Keratinocyte (primary cell): ENCODE data around the gene SPTLC3.

ENCODE experiments used
- EZH2 ChIP-seq: IDR thresholded peaks from one replicate; pipeline ENCODE4 v1.6.1; 2012; ENCODE audit warnings: inconsistent platforms, mild to moderate bottlenecking, low read length, moderate library complexity
- TF ChIP-seq, protein P1 (sequence below), 3 experiments: IDR thresholded peaks in 1 of 3; conservative IDR thresholded peaks in 1 of 3; optimal IDR thresholded peaks in 1 of 3; 2 replicates in 2 of 3; 3 replicates in 1 of 3; pipeline versions ENCODE3 to v1.5.1; 2011; ENCODE audit warnings: low read length in 3 of 3, mild to moderate bottlenecking in 3 of 3, moderate library complexity in 2 of 3, control low read depth in 1 of 3, inconsistent platforms in 1 of 3; ENCODE audit not compliant: insufficient read depth in 2 of 3; ENCODE audit errors: extremely low read depth in 1 of 3

DNA sequence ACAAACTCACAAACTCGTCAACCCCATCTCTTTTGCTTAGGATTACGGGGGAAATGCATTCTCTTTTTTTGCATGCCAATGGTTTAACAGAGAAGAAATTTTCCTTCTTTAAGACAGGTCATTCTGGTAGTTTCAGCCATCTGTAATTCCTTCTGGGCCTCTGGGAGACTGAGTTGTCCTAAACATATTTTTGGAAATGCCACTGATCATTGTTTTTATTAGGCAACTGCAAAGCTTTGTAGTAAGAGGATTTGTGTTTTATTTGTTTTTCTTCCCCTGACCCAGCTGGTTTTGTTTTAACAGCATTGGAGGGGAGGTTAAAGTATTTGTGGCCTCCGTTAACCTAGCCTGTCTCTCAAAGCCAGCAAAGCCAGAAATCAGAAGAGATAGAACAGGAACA lies 139.2 kb downstream of the SPTLC3 start:
- TF ChIP-seq, protein P1, sequence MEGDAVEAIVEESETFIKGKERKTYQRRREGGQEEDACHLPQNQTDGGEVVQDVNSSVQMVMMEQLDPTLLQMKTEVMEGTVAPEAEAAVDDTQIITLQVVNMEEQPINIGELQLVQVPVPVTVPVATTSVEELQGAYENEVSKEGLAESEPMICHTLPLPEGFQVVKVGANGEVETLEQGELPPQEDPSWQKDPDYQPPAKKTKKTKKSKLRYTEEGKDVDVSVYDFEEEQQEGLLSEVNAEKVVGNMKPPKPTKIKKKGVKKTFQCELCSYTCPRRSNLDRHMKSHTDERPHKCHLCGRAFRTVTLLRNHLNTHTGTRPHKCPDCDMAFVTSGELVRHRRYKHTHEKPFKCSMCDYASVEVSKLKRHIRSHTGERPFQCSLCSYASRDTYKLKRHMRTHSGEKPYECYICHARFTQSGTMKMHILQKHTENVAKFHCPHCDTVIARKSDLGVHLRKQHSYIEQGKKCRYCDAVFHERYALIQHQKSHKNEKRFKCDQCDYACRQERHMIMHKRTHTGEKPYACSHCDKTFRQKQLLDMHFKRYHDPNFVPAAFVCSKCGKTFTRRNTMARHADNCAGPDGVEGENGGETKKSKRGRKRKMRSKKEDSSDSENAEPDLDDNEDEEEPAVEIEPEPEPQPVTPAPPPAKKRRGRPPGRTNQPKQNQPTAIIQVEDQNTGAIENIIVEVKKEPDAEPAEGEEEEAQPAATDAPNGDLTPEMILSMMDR (optimal IDR thresholded peaks at IDR 0.05 in 1 of 3, IDR thresholded peaks at IDR 0.05 in 1 of 3, conservative IDR thresholded peaks at IDR 0.05 in 1 of 3; ENCODE audit: extremely low read depth in 1 of 3, insufficient read depth in 2 of 3, low read length in 3 of 3), result no peak
- TF ChIP-seq EZH2, result no peak
